ENCODE data around the gene NDUFB8.
A peak's percentile ranks its signal among the peaks of the same experiment; 100 is the strongest.

Gene NDUFB8

DNA sequence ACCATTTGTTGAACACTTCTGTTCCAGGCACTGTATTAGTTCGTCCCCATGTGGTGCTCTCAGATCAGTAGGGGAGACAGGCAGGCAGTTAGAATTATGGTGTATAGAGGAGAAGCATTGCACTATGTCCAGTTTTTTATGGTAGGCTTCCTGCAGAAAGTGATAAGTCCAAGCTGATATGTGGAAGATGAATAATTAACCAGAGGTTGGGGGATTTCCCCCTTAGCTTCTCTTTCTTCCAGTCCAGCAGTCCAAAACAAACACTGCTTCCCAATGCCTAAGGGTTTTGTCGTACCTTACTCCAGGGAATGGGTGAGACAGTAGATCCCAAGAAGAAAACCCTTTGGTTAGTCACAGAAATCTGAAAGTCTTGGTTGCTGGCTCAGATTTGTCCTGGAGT lies 25.2 kb upstream of the NDUFB8 start:
- TF ChIP-seq FOXP2 (optimal IDR thresholded peaks at IDR 0.05; ENCODE audit: control extremely low read depth, extremely low read length, insufficient read depth): no peak
- no peak for TF ChIP-seq POLR2AphosphoS5 (IDR thresholded peaks at IDR 0.05; ENCODE audit: borderline replicate concordance, low read depth, low read length)
- no peak for TF ChIP-seq EZH2 (IDR thresholded peaks at IDR 0.05)
- no peaks in the 10 kb centered on the region for H3K9me3 ChIP-seq (ENCODE audit: low read depth, low read length)
- no peak for DNase-seq (ENCODE audit: low read depth, low spot score)
- no peak overlapping the region for H3K9ac ChIP-seq (ENCODE audit: insufficient read length)
- H3K36me3 ChIP-seq (ENCODE audit: insufficient read depth, low read length): no peaks in the 10 kb centered on the region; the same call in 1 of the 2 replicates
- no peak overlapping the region for H3K4me3 ChIP-seq
- no peak overlapping the region for H3K27ac ChIP-seq

DNA sequence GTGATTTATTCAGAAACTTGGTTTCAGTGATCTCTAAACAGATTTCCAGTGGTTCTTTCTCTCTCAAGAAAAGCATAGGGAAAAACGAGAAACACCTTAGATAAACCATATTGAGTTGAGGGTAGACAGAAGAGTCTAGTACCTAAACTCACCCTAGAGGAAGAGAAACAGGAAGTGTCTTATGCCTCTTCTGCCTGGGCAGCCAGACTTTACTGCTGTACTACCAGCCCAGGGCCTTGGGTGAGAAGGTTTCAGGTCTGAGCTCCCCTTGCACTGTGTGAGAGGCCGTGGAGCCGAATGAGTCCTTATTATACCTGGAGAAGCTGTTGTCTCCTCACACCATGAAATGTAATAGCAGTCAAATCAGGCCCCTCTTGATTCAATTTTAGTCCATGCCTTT lies 24.3 kb upstream of the NDUFB8 start:
- Histone ChIP-seq H3K9ac (ENCODE audit: insufficient read length) (no peak overlapping the region), H3K27ac (no peak overlapping the region), H3K9me3 (ENCODE audit: low read depth, low read length) (no peaks in the 10 kb centered on the region), H3K36me3 (ENCODE audit: insufficient read depth, low read length) (no peaks in the 10 kb centered on the region; the same call in 1 of the 2 replicates), H3K4me3 (no peak overlapping the region)
- DNase-seq (ENCODE audit: low read depth, low spot score): no peak
- TF ChIP-seq FOXP2 (optimal IDR thresholded peaks at IDR 0.05; ENCODE audit: control extremely low read depth, extremely low read length, insufficient read depth): no peak
- TF ChIP-seq POLR2AphosphoS5 (IDR thresholded peaks at IDR 0.05; ENCODE audit: borderline replicate concordance, low read depth, low read length): no peak
- TF ChIP-seq EZH2 (IDR thresholded peaks at IDR 0.05): no peak

GRCh38 chr10:100551738-100552137 lies 22.1 kb upstream of the NDUFB8 start:
- DNase-seq (ENCODE audit: low read depth, low spot score): no peak
- no peaks in the 10 kb centered on the region for H3K9me3 ChIP-seq (ENCODE audit: low read depth, low read length)
- H3K36me3 ChIP-seq (ENCODE audit: insufficient read depth, low read length): peaks cover 9% of the 10 kb centered on the region; the same call in 1 of the 2 replicates
- no peak for TF ChIP-seq POLR2AphosphoS5 (IDR thresholded peaks at IDR 0.05; ENCODE audit: borderline replicate concordance, low read depth, low read length)
- no peak overlapping the region for H3K4me3 ChIP-seq
- H3K9ac ChIP-seq (ENCODE audit: insufficient read length): no peak overlapping the region
- no peak overlapping the region for H3K27ac ChIP-seq

GRCh38 chr10:100551196-100551595 lies 21.5 kb upstream of the NDUFB8 start:
- no peaks in the 10 kb centered on the region for H3K9me3 ChIP-seq (ENCODE audit: low read depth, low read length)
- H3K4me3 ChIP-seq: no peak overlapping the region
- no peak overlapping the region for H3K27ac ChIP-seq
- no peak for DNase-seq (ENCODE audit: low read depth, low spot score)
- H3K9ac ChIP-seq (ENCODE audit: insufficient read length): no peak overlapping the region
- H3K36me3 ChIP-seq (ENCODE audit: insufficient read depth, low read length): peaks cover 9% of the 10 kb centered on the region; the same call in 1 of the 2 replicates
- TF ChIP-seq EZH2 (IDR thresholded peaks at IDR 0.05) (no peak), POLR2AphosphoS5 (IDR thresholded peaks at IDR 0.05; ENCODE audit: borderline replicate concordance, low read depth, low read length) (no peak), FOXP2 (optimal IDR thresholded peaks at IDR 0.05; ENCODE audit: control extremely low read depth, extremely low read length, insufficient read depth) (no peak)

GRCh38 chr10:100544950-100545349 lies 15.3 kb upstream of the NDUFB8 start:
- no peak for DNase-seq (ENCODE audit: low read depth, low spot score)
- Histone ChIP-seq H3K27ac (no peak overlapping the region), H3K9me3 (ENCODE audit: low read depth, low read length) (no peaks in the 10 kb centered on the region), H3K4me3 (no peak overlapping the region), H3K36me3 (ENCODE audit: insufficient read depth, low read length) (peaks cover 35% of the 10 kb centered on the region; the same call in 1 of the 2 replicates), H3K9ac (ENCODE audit: insufficient read length) (no peak overlapping the region)
- no peak for TF ChIP-seq EZH2 (IDR thresholded peaks at IDR 0.05)
- no peak for TF ChIP-seq FOXP2 (optimal IDR thresholded peaks at IDR 0.05; ENCODE audit: control extremely low read depth, extremely low read length, insufficient read depth)
- no peak for TF ChIP-seq POLR2AphosphoS5 (IDR thresholded peaks at IDR 0.05; ENCODE audit: borderline replicate concordance, low read depth, low read length)

- H3K27ac ChIP-seq: no peak overlapping the region
- peaks cover 22% of the 10 kb centered on the region for H3K36me3 ChIP-seq (ENCODE audit: insufficient read depth, low read length)
- TF ChIP-seq FOXP2 (optimal IDR thresholded peaks at IDR 0.05; ENCODE audit: control extremely low read depth, extremely low read length, insufficient read depth): no peak
- TF ChIP-seq EZH2 (IDR thresholded peaks at IDR 0.05): no peak
- TF ChIP-seq POLR2AphosphoS5 (IDR thresholded peaks at IDR 0.05; ENCODE audit: borderline replicate concordance, low read depth, low read length): no peak
- DNase-seq (ENCODE audit: low read depth, low spot score): no peak
- no peaks in the 10 kb centered on the region for H3K9me3 ChIP-seq (ENCODE audit: low read depth, low read length)
- H3K9ac ChIP-seq (ENCODE audit: insufficient read length): no peak overlapping the region
- no peak overlapping the region for H3K4me3 ChIP-seq
These were observed 7.8 kb upstream of the NDUFB8 start for GRCh38 chr10:100537475-100537874.

DNA sequence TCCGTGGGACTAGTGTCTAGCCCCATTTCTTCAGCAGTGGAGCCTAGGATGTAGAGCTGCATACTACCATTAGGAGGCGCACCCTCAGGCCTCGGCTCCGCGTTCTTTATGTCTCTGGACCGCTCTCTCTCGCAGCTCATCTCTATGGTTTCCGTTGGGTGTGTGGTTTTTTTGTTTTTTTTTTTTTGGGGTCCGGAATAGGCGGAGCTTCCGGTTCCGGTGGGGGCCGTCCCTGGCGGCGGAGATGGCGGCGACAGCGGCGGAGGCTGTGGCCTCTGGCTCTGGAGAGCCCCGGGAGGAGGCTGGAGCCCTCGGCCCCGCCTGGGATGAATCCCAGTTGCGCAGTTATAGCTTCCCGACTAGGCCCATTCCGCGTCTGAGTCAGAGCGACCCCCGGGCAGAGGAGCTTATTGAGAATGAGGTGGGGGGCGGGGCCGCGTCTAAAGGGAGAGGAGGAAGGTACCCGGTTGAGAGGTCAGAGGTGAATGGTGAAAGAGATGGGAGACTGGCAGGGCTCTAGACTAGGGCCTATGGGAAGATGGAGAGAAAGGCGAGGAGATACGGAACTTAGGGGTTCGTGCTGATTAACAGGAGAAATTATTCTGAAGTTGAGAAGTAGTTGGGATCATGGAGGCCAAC lies 6.2 kb upstream of the NDUFB8 start, which contains the start of gene HIF1AN:
HIF1AN (plus strand) TSS at position 229 of the 639 bp plus-strand sequence; CDS start at position 245, 16 bp downstream.
- Histone ChIP-seq H3K9ac (ENCODE audit: insufficient read length) (peak within 1 kb of the TSS; percentile 72), H3K4me3 (peak within 1 kb of the TSS; percentile 86), H3K27ac (no peak within 1 kb of the TSS), H3K36me3 (ENCODE audit: insufficient read depth, low read length) (peaks cover 18% of the 10 kb centered on the region), H3K9me3 (ENCODE audit: low read depth, low read length) (no peaks in the 10 kb centered on the region)
- peak; percentile 77 for DNase-seq (ENCODE audit: low read depth, low spot score)
- TF ChIP-seq POLR2AphosphoS5 (IDR thresholded peaks at IDR 0.05; ENCODE audit: borderline replicate concordance, low read depth, low read length) (peak; percentile 80), FOXP2 (optimal IDR thresholded peaks at IDR 0.05; ENCODE audit: control extremely low read depth, extremely low read length, insufficient read depth) (no peak), EZH2 (IDR thresholded peaks at IDR 0.05) (no peak)

DNA sequence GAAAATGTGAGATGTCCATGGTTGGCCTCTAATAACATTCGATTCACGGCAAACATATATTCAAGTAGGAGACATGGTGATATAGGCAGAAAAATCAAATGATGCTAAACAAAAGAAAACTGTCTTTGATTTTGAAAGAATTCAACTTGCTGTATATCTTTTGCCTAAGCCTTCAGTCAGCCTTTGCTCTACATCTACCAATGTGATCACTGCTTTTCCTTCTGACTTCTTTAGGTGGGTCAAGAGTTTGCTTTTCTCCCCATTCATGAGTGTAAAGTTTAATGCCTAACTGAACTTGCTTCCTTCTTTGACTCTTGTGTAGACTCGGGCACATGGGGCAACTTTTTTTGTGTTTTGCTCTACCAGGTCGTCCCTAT lies 5.7 kb upstream of the NDUFB8 start:
- DNase-seq (ENCODE audit: low read depth, low spot score): no peak
- TF ChIP-seq POLR2AphosphoS5 (IDR thresholded peaks at IDR 0.05; ENCODE audit: borderline replicate concordance, low read depth, low read length) (no peak), FOXP2 (optimal IDR thresholded peaks at IDR 0.05; ENCODE audit: control extremely low read depth, extremely low read length, insufficient read depth) (no peak), EZH2 (IDR thresholded peaks at IDR 0.05) (no peak)
- H3K36me3 ChIP-seq (ENCODE audit: insufficient read depth, low read length): peaks cover 13% of the 10 kb centered on the region
- no peaks in the 10 kb centered on the region for H3K9me3 ChIP-seq (ENCODE audit: low read depth, low read length)
- peak overlapping the region; percentile 86 for H3K4me3 ChIP-seq
- H3K9ac ChIP-seq (ENCODE audit: insufficient read length): peak overlapping the region; percentile 55
- H3K27ac ChIP-seq: no peak overlapping the region

DNA sequence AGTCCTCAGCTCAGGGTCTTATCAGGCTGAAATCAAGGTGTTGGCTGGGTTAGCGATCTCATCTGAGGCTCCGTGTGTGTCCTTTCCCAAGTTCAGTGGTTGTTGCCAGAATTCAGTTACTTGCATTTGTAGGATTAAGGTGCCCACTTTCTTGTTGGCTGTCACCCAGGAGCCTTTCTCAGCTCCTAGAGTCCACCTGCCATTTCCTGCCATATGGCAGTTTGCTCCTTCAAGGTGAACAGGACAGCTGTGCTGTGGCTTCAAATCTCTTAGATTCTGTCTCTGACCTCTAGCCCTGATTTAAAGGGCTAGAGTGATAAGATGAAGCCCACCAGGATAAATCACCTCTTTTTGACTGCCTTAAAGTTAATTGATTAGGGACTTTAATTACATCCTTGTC lies 5.1 kb upstream of the NDUFB8 start:
- Histone ChIP-seq H3K36me3 (ENCODE audit: insufficient read depth, low read length) (peaks cover 12% of the 10 kb centered on the region), H3K4me3 (no peak overlapping the region), H3K27ac (no peak overlapping the region), H3K9me3 (ENCODE audit: low read depth, low read length) (no peaks in the 10 kb centered on the region), H3K9ac (ENCODE audit: insufficient read length) (no peak overlapping the region)
- DNase-seq (ENCODE audit: low read depth, low spot score): no peak
- TF ChIP-seq EZH2 (IDR thresholded peaks at IDR 0.05) (no peak), POLR2AphosphoS5 (IDR thresholded peaks at IDR 0.05; ENCODE audit: borderline replicate concordance, low read depth, low read length) (no peak), FOXP2 (optimal IDR thresholded peaks at IDR 0.05; ENCODE audit: control extremely low read depth, extremely low read length, insufficient read depth) (no peak)

Measured in SK-N-MC (cell line).